ENCODE data around the gene TMEM123.
A peak's percentile ranks its signal among the peaks of the same experiment; 100 is the strongest.

TMEM123 gene

DNA sequence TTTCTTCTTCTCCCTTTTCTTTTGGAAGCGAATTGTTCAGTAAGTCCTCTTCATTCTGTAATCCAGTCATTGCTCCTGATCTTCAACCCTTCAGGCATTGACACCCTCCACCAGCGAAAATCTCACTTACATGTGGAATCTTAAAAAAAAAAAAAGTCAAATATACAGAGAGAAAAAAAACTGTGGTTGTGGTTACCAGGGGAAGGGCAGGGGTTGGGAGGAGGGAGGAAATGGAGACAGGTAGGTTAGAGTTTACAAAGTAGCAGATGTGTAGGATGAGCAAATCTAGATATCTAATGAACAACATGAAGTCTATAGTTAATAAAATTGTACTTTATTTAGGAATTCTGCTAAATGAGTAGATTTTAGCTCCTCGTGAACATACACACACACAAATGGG lies 17.7 kb upstream of the TMEM123 start:
- DNase-seq, result peak in 1 of 2 experiments; percentile 18

DNA sequence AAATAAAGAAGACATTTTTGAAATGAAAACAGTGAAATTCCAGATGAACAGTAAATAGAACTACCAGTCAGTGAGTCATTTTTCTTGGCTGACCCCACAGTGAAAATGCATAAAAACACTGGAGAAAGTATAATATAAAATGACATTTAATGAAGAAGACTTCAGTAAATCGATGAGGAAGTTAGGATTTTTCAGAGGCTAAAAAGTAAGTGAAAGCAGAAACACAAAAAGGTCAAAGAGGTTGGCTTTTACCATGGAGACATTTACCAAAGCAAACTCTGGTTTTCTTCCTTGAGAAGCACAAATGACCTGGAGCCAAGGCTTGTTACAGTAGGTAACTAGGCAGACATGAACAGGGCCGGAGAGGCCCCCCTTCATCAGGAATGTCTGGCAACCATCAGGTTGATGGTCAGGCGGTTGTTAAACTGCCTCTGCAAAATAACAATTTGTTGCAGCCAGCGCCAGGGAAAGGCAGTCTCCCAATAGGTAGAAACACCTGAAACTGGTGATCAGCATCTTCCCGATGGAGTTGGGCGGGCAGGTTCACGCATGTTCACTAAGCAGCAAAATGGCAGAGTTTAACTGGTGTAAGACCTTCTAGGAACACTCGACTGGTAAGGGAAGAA lies 16.7 kb upstream of the TMEM123 start:
- no peak for DNase-seq

DNA sequence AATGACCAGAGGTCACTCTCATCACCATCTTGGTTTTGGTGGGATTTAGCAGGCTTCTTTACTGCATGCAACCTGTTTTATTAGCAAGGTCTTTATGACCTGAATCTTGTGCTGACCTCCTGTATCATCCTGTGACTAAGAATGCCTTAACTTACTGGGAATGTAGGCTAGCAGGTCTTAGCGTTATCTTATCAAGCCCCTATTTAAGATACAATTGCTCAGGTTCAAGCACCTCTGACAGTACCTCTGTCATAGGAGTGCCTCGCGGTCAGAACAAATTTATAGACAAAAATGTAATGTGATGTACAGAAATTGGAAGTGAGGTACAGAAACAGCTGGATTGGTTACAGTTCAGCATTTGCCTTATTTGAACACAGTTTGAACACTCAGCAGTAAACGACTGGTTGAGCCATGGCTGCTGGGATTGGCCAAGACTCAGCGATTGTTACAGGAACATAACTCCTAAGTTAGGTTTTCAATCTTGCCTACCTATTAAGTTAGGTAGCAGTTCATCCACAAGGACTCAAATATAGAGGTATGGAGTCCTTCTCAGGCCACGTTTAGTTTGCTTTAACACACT lies 16.1 kb upstream of the TMEM123 start:
- no peak for DNase-seq

DNA sequence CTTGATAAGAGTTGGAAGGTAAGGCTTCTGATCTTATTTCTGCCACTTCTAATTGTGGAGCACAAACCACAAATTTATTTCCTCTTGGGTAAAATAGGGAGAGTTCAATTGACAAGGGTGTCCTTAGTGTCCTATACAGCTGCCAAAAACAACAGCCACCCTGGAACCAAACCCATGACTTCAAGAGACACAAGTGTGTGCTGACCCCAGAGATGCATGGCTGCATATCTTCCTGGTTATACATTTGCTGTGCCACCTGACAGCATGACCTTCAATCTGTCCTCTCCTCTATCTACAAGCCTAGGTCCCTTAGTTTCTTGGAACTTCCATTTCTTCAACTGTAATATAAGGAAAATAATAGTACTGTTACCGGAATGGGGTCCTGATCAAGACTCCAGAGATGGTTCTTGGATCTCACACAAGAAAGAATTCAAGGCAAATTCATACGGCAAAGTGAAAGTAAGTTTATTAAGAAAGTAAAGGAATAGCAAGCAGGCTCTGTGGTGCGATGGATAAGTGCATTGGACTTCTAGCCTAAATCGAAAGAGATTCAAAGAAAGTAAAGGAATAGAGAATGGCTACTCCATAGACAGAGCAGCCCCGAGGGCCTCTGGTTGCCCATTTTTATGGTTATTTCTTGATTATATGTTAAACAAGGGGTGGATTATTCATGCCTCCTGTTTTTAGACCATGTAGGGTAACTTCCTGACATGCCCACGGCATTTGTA lies 15.5 kb upstream of the TMEM123 start:
- DNase-seq, result no peak

DNA sequence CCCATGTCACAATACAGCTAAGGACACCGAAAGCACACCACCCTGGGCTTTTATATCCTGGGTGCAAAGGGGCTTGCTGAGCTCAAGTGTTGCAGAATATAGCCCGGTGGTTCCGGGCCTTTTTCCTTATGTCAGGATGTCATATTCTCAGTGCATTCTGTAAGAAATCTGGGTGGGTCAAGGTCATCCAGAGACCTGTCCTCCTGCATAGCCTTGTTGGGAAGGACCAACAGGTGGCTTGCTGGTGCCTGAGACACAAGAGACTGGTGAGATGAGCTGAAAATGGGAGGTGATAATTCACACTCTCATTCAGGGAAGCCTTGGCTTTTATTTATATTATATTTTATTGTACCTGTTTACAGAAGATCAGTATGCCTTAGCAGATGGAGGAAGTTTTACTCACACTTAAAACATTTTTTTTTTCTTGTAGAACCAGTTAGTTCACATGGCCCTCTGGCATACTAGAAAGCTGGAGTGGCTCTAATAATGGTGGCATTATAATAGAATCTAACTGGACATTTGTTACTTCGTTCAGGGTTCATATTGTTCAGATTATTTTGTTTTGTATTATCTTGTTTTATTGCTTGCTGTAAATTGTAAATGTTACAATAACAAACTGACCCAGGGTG lies 14.6 kb upstream of the TMEM123 start:
- no peak for DNase-seq

DNA sequence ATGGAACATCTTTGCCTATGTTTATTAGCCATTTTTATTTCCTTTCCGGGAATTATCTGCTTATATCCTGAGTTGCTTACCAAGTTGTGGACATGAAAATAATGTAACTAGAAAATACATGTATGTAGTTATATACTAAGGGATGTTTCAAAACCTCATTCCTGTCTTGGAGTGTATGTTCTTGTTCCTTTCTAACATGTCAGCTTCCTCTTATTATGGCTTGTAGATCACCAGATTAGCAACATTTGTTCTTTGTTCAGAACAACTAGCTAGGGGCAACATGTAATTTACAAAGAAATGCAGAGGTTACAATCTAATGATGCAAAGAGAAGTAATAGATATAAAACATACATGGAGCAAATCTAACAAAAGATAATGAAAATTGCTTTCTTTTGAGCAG lies 13.1 kb upstream of the TMEM123 start:
- no peak for DNase-seq

DNA sequence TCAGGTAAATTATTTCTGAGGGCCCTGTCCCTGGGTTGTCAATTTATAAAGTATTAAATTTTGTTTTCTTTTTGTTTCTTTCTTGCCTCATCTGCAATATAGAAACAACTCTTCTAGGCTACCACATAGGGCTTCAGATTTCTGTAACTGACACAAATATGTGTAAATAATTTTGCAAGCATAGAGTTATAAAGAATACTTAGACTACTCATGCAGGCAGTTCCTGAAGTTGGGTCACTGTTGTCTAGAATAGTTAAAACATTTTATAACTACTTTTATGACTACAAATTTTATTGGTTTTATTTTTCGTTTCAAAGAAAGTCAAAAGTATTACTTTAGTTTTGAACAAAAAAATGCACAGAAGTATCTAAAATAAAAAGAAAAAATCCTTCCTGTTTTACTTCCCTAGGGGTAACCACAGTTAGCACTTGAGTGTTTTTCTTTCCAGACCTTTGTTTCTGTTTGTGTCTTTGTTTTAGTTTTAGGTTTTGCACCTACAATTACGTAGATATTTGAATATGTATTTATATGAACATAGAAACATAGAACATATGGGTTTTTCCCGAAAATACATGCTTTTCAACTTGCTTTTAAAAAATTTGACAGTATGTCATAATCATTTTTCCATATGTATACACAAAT lies 12.4 kb upstream of the TMEM123 start:
- DNase-seq, result no peak

DNA sequence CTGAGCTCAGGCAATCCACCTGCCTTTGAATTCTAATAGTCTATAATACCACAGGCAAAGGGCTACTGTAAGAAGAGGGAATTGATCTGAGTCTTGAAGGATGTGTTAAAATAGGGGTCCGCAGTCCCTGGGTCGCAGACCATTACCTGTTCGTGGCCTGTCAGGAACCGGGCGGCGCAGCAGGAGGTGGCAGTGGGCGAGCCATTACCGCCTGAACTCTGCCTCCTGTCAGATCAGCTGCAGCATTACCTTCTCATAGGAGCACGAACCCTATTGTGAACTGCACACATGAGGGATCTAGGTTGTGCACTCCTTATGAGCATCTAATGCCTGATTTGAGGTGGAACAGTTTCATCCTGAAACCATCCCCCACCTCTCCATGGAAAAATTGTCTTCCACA lies 11.5 kb upstream of the TMEM123 start:
- no peak for DNase-seq

DNA sequence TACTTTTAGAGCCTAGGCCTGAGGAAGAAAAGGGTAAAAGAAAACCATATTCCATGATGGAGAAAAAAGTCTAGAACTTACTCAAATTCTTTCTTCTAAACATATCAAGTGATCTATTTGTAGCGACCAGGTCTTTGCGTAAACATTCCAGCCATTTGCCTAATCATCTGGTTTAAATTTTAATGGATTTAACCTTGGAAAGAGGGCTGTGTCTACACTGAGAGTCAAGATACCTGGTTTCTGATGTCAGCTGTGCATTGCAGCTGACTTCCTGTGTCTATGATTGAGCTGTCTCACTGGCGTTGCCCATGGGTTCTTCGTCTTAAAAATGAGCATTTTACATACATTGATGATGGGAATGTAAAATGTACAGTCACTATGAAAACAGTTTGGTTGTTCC lies 10.0 kb upstream of the TMEM123 start:
- no peak for DNase-seq

DNA sequence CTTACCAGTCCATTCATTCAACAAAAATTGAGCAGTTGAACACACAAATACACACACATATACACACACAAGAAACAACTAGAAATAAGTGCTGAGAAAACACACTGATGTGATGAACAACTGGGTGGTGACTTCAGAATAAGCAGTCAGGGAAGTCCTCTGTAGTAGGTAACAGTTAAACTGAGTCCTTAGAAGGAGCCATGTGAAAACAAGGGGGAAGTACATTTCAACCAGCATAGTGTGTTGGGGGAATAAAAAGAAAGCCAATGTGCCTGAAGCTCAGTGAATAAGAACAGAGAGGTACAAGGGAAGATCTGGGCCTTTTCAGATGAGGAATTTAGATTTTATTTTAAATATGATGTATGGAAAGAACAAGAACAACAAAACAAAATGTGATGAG lies 6.8 kb upstream of the TMEM123 start:
- DNase-seq, result no peak

DNA sequence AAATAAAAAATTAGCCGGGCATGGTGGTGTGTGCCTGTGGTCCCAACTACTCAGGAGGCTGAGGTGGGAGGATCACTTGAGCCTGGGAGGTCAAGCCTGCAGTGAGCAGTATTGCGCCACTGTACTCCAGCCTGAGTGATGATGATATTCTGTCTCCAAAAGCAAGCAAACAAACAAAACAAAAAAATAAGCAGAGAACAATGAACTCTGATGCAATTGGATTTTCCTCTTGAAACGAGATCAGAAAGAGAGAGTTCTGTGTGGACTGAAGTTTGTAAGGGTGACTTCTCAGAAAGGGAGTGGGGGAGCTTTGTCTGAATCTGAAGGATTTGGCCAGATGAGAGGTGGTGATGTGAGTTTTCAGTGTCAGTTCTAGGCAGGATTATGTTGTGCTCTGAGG lies 6.0 kb upstream of the TMEM123 start:
- no peak for DNase-seq

DNA sequence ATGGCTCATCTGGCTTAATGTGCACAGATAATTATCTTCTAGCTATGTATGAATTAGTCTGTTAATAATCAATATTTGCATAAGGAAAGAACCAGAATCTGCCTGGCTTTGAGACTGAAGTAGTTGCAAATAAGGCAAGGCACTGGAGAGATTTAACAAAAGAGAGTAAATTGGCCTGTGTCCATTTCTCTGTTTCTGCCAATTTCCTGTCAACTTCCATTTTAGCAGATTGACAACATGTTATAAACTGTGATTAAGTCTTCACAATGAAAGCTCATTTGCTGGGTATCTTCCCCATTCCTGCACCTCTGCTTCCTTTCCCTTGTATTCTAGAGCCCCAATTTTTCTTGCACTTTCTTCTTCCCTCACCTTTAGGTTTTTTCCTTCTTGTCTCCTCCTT lies 5.3 kb upstream of the TMEM123 start:
- DNase-seq, result no peak

DNA sequence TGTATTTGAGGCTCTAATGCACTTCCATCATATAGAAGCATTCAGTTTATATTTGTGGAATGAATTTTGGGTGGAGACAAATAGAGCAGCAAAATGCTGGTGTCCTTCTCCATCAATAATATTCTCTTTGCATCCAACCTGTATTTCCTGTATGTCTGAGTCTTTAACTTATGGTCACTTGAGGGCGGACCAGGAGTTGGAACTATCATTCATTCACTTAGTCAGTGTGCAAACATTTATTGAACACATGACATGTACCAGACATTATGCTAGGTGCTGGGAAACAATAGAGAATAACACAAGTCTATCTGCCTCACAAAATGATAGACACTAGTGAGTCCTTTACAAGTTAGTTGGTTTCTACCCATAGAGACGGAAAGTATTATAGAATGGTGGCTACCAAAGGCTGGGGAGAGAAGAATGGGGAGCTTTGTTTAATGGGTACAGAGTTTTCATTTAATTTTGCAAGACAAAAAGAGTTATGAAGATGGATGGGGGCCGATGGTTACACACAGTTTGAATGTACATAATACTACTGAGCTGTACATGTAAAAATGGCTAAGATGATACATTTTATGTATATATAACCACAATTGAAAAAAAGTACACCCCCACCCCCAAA lies 4.6 kb upstream of the TMEM123 start:
- no peak for DNase-seq

DNA sequence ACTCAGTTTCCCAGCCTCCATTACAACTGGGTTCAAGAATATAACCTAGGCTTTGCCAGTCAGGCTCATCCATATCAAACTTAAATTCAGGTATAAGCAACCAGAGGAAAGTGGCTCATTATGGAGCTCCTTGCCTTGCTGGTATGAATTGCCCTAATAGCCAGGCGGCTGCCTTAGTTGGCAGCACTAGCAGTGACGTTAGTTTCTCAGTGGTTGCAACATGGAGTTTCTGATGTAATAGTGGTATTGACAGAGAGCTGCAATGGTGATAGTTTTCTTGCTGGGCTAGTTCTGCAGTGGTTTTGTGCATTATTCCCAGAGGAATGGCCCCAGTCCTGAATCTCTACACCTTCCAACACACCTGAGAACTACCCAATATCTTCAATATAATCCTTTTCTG lies 3.8 kb upstream of the TMEM123 start:
- DNase-seq, result no peak

DNA sequence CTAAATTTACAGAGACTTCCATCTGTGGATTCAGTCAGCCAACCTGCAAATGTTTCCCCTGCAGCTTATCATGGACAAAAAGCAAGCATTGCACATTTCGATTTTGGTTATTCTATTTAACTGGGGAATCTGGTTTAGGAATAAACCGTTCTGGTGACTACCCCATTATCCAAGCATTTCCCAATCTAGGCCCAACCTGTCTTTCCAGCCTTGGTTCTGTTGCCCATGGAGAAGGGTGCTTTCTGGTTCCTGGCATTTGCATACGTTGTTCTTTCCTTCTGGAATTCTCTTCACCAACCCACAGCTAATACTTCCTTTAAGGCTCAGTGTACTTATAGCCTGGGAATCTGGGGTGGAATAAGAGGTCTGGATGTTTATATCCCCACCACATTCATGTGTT lies 1.4 kb upstream of the TMEM123 start:
- no peak for DNase-seq

DNA sequence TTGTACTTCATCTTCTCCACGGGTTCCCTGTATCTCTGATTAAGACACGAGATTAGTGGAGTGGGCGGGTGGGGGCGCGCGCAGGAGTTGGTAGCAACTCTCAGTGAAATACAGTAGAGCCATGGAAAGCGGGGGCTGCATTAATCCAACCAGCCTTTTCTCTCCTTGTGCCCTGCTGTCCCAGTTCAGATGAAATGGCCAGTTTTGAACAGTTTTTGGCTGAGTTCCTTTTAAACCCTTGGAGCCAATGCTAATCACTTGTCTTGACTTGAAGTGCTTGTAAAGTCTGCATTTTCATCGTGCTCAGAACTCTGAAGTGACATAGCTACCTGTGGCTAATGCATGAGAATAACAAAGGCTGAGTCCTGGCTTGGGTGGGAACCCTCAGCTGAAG lies 734 bp upstream of the TMEM123 start:
- DNase-seq, result peak; percentile 33 to 66

DNA sequence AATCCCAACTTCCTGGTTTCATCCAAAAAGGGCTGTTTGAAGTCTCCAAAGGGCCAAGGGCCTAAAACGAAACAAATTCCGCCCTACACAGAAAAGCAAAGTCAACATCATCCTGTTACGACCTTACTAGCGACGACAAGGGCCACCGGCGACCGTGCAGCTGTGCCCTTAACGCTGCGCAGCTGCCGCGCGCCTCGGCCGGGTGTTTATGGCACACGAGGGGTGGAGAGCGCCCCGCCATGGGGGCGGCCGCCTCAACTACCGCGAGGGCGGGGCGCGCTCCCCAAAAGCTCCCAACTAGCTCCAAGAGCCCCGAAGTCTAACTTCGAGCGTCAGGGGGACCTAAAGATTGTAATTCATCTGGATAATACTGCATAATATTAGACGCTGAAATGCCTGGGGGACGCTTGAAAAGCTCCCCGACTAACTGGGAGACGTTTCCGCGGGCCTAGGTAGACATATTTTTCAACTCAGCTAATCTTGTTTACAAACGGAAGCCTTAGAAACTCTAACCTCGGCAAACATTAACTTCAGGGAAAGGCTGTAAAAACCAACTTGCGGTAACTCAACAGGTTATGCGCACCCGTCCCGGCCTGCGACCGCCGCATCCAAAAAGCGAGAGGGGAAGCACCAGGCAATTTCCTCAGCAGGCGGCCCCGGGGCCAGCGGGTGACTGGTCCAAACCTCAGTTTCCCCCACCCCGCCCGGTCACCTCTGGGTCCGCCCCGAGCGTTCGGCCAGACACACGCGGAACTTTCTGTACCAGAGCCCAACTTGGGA lies 694 bp downstream of the TMEM123 start:
- peak; percentile 66 to 71 for DNase-seq

DNA sequence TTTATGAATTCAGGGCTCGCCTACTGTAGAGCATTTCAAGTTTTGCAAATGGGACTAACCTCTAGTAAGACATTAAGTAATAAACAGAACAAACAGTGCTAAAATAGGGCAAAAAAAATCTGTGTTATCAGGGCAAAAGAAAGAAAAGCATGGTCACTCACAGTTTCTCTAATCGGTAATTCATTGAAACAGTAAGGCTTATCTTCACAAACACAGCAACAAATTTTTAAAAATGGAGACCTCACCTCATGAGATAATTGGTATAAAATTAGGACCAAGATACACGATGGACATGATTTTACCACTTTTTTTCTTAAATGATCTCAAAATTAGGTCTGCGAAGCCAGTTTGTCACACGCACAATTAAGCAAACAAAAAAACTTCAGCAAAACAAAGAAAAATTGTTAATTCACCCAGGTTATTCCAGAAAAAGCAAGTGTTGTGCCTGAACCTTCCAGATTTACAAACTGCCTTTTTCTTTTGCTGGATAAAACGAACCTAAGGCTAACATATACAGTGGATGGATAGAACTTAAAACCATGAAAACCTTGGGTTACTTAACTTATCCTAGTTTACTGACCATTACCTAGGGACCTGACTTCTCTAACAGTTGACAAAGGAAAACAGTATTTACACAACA lies 1.4 kb downstream of the TMEM123 start:
- DNase-seq, result no peak

DNA sequence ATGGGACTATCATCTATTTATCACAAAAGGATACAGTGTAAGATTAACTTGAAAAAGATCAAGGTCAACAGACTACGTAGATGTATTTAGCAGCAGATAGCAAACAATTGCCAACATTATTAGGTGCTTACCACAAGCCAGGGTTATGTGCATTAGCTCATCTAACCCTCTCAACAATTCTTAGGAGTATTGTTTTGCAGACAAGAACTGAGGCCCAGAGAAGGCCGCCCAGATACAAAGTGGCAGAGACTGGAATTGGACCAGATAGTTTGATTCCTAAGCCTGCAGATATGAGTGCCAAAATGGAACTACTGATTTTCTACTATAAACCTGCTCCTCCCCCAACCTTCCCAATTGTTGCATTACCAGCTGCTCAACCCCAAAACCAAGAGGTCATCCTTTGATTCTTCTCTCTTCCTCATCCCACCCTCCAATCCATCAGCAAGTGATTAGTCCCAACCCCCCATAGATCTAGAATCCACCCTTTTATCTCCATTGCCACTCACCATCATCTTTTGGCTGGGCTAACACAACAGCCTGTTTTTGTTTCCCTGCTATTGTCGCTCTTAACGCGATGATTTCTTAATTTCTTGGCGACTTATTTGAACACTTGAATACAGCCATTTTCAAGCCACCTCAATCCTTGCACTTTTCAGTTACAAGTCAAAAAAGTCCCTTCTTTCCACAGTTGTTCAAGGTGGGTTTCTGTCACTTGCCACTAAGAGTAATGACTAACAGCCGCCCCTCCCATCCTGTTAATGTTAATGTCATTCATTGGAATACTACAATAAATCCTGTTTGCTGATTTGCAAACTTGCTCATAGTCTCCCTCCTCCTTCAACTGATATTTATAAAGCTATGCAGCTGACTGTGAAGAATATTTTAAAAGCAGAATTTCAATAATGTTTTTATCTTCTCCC lies 2.7 kb downstream of the TMEM123 start:
- DNase-seq, result no peak

DNA sequence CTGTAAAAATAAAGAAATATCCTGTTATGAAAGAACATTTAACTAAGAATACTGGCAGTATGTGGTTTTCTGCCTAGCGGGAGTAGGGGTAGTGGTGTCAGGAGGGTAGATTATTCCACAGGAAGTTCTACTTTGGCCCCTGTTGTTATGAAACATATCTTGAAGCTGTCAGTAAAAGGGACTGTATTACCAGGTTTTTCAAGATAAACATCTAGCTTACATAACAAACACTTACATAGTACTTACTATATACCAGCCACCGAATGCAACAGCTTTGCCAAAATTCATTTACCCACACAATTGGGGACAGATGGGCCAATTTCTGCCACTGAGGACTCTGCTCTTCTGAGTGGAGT lies 3.7 kb downstream of the TMEM123 start:
- no peak for DNase-seq

All from stimulated activated CD4-positive, alpha-beta T cell treated with anti-CD3 and anti-CD28 coated beads, Interleukin-4, amount 100 ng/mL, for 4 hours (primary cell).